HG02981 (cell line): ENCODE data around the gene HSPB2.

Experiments
- ATAC-seq: cut with Tn5 transposase; IDR thresholded peaks from one replicate; pipeline ENCODE4 v1.9.1; 2021; ENCODE audit warnings: mild to moderate bottlenecking, moderate library complexity; ENCODE audit not compliant: unreplicated experiment

Gene HSPB2

GRCh38 chr11:111937461-111937769 lies 24.9 kb downstream of the HSPB2 start:
- ATAC-seq: no peak

DNA sequence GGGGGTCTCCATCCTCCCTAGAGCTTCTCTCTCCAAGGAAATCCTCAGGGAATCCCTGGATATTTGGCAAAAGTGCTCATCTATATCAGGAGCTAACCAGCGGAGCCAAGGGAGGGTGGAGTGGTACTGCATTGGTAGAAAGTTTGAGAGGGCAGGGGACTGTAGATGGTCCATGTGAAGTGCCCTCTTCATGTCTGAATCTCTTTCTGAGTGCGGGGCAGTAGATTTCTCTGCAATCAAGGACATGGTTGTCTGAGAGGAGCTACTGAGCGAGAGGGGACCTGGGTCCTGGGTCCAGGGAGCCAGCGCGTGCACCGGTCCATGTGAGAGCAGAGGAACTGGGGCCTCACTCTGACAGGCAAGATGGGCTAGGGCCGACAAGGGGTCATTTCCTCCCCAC lies 25.3 kb downstream of the HSPB2 start:
- no peak for ATAC-seq

GRCh38 chr11:111938687-111939160 lies 26.2 kb downstream of the HSPB2 start:
- peak; percentile 91 for ATAC-seq

DNA sequence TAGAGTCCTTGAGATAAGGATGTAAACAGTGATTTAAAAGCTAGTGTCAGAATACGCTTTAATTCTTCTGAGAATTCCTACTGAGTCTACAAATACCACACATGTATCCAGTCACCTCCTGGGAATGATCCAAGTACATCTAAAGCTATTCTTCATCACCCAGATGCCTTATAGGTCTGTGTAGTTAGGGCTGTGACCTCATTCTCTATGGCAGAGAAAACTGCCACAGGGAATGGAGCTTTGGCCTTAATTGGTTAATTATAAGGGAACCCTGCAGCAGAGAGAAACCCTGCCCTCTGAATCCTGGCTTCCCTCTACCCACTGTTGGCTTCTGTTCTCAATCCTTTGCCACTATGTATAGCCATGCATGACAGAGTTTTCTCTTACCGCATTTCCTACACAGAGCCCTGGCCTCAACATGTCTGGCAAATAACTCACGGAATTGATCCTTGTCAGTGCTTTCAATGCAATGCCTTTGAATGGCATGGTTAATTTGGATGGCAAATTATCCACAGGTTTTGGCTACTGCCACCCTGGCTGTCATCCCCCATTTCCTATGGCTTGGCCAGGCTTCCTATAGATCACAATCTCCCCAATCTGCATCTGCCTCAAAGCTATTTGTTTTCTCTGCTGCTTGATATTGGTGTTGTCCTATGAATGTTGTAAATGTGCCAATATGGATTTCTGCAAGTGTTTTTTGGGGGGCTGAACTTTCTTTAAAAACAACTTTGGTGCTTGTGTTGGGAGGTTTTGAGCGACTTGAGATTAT lies 27.5 kb downstream of the HSPB2 start:
- no peak for ATAC-seq

GRCh38 chr11:111941963-111942362 lies 29.4 kb downstream of the HSPB2 start:
- no peak for ATAC-seq

DNA sequence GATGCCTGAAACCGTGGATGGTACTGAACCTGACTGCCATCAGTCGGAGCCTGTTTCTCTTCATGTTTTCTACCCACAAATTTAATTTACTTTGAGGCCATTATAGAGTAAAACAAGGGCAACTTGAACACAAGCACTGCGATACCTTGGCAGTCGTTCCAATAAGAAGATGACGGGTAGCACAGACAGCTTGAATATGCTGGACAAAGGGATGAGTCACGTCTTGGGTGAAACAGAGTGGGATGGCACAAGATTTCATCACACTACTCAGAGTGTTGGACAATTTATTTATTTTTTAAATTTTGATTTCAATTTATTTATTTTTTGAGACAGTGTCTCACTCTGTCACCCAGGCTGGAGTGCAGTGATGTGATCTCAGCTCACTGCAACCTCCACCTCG lies 30.3 kb downstream of the HSPB2 start:
- ATAC-seq: no peak

GRCh38 chr11:111944139-111944538 lies 31.6 kb downstream of the HSPB2 start:
- ATAC-seq: no peak

- ATAC-seq: no peak
Observed at GRCh38 chr11:111944651-111945051, 32.1 kb downstream of the HSPB2 start.

- ATAC-seq: no peak
Observed at GRCh38 chr11:111945198-111945597, 32.7 kb downstream of the HSPB2 start.

DNA sequence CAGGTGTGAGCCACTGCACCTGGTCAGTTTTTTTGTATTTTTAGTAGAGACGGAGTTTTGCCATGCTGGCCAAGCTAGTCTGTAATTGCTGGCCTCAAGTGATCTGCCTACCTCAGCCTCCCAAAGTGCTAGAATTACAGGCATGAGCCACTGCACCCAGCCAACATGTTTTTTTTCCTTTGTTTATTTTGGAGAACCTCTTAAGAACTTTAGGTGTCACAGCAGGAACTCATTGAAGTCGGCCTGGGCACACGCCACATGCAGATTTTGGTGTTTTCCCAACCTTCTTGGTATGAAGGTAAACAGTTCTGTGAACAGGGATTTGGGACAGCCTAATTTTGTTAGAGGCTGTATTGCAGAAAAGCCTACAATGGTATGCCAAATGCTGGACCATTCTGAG lies 34.0 kb downstream of the HSPB2 start:
- ATAC-seq: no peak

- no peak for ATAC-seq
Observed at GRCh38 chr11:111947143-111947542, 34.6 kb downstream of the HSPB2 start.

GRCh38 chr11:111949519-111950426 lies 37.2 kb downstream of the HSPB2 start:
- ATAC-seq: no peak

DNA sequence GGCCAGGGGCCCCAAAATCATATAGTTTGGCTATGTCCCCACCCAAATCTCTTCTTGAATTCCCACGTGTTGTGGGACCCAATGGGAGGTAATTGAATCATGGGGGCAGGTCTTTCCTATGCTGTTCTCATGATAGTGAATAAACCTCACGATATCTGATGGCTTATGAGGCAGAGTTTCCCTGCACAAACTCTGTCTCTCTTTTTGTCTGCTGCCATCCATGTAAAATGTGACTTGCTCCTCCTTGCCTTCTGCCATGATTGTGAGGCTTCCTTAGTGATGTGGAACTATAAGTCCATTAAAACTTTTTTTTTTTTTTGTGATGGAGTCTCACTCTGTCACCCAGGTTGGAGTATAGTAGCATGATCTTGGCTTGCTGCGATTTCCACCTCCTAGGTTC lies 39.0 kb downstream of the HSPB2 start:
- no peak for ATAC-seq

DNA sequence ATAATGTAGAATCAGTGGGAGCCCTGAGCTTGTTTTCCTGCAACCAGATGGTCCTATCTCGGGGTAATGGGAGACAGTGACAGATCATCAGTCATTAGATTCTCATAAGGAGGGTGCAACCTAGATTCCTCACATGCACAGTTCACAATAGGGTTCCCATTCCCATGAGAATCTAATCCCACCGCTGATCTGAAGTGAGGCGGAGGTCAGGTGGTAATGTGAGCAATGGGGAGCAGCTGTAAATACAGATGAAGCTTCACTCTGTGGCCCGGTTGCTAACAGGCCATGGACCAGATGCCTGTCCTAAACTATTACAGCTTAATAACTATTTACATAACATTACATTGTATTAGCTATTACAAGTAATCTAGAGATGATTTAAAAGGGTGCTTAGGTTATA lies 41.6 kb downstream of the HSPB2 start:
- no peak for ATAC-seq

DNA sequence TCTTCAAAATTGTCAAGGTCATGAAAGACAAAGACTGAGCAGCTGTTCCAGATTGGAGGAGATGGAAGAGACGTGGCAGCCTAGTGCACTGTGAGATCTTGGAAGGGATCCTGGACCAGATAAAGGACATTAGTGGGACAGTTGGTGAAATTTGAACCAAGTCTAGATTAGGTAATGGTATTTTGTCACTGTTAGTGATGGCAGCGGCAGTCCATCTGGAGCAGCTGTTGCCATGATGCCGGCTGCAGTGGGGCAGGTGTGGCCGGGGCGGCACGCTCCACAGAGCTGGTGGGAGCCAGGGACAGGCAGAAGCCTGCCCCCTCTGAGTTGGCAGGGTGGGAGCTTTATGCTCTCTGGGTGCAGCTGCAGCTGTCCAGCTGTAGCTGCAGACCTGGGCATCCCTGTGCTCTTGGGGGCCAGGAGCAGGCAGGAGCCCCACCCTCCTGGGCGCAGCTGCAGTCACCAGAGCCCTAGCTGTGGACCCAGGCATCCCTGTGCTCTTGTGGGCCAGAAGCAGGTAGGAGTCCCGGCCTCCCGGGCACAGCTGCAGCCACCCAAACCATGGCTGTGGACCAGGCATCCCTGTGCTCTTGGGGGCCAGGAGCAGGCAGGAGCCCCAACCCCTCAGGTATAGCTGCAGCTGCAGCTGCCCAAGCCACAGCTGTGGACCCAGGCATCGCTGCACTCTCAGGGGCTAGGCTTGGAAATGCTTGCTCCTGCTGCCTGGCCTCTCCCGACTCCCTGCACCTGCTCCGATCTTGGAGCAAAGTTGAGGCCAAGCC lies 45.3 kb downstream of the HSPB2 start:
- no peak for ATAC-seq

- no peak for ATAC-seq
Observed at GRCh38 chr11:111960916-111961315, 48.4 kb downstream of the HSPB2 start.

- ATAC-seq: no peak
Observed at GRCh38 chr11:111961389-111962300, 49.1 kb downstream of the HSPB2 start.
